HepG2 (cell line): ENCODE data around the gene TUBG2. TPM values are rescaled to one million over a fixed set of nuclear protein-coding genes. Genes with fewer than 3 reads are reported as not detected.

Source experiments
- CHD2 ChIP-seq: IDR thresholded peaks from 2 replicates; pipeline ENCODE4 v1.6.1; 2011; ENCODE audit warnings: low read depth, low read length, improper control_type of control experiment
- DR1 ChIP-seq: sonication (generic); formaldehyde crosslinking; IDR thresholded peaks from 2 replicates; pipeline ENCODE4 v1.8.0; 2021; ENCODE audit warnings: mild to moderate bottlenecking, missing genetic modification reagents, inconsistent platforms
- FOXC1 ChIP-seq: sonication (generic); formaldehyde crosslinking; IDR thresholded peaks from 2 replicates; pipeline ENCODE4 v1.8.0; 2022; ENCODE audit warnings: mild to moderate bottlenecking, missing genetic modification reagents, borderline replicate concordance
- GMEB1 ChIP-seq: sonication (generic); formaldehyde crosslinking; IDR thresholded peaks from 2 replicates; pipeline ENCODE4 v1.5.1; 2020; ENCODE audit warnings: missing genetic modification reagents, mild to moderate bottlenecking, borderline replicate concordance
- KLF11 ChIP-seq: IDR thresholded peaks from 2 replicates; pipeline ENCODE4 v1.6.1; 2016; ENCODE audit warnings: missing compliant biosample characterization
- PBX2 ChIP-seq: IDR thresholded peaks from 2 replicates; pipeline ENCODE4 v1.6.1; 2016; ENCODE audit warnings: control low read depth
- PRDM15 ChIP-seq: sonication (generic); formaldehyde crosslinking; IDR thresholded peaks from 2 replicates; pipeline ENCODE4 v1.4.0; 2020; ENCODE audit warnings: missing genetic modification reagents
- PTBP1 ChIP-seq: fragments of 200-400 bp; formaldehyde crosslinking; IDR thresholded peaks from 2 replicates; pipeline ENCODE4 v1.6.1; 2018; ENCODE audit warnings: low read length, low read depth; ENCODE audit not compliant: poor library complexity, severe bottlenecking
- SKIL ChIP-seq: sonication (generic); formaldehyde crosslinking; IDR thresholded peaks from 2 replicates; pipeline ENCODE4 v1.8.0; 2022; ENCODE audit warnings: missing genetic modification reagents, mild to moderate bottlenecking, moderate library complexity, borderline replicate concordance
- ZGPAT ChIP-seq: IDR thresholded peaks from 2 replicates; pipeline ENCODE4 v1.6.1; 2016; ENCODE audit warnings: mild to moderate bottlenecking
- ZNF121 ChIP-seq: sonication (generic); formaldehyde crosslinking; IDR thresholded peaks from 2 replicates; pipeline ENCODE4 v1.5.0; 2020; ENCODE audit warnings: mild to moderate bottlenecking, missing genetic modification reagents
- ZNF296 ChIP-seq: sonication (generic); formaldehyde crosslinking; conservative IDR thresholded peaks from 2 replicates; pipeline ENCODE4 v1.5.0; 2020; ENCODE audit warnings: mild to moderate bottlenecking, missing genetic modification reagents
- ZNF333 ChIP-seq: sonication (generic); formaldehyde crosslinking; IDR thresholded peaks from 2 replicates; pipeline ENCODE4 v1.4.0; 2020; ENCODE audit warnings: mild to moderate bottlenecking, missing genetic modification reagents, borderline replicate concordance
- ZNF484 ChIP-seq: sonication (generic); formaldehyde crosslinking; IDR thresholded peaks from 2 replicates; pipeline ENCODE4 v1.5.1; 2020; ENCODE audit warnings: mild to moderate bottlenecking, low read depth, missing genetic modification reagents, borderline replicate concordance
- ZNF770 ChIP-seq: sonication (generic); formaldehyde crosslinking; IDR thresholded peaks from 2 replicates; pipeline ENCODE4 v1.5.0; 2020; ENCODE audit warnings: mild to moderate bottlenecking, missing genetic modification reagents
- ZNF776 ChIP-seq: sonication (generic); formaldehyde crosslinking; IDR thresholded peaks from 2 replicates; pipeline ENCODE4 v1.4.0; 2020; ENCODE audit warnings: mild to moderate bottlenecking, missing genetic modification reagents
- polyA plus RNA-seq, 8 experiments: library from polyadenylated mRNA; depleted of rRNA in 3 of 8; stranded (reverse) in 7 of 8; unstranded in 1 of 8; fragments of >200 nt; fragmentation: Illumina TruSeq in 4 of 8; extraction: Trizol in 4 of 8; gene quantifications; 2 replicates each; pipeline versions ENCODE4 v1.2.1 to v1.2.3, GENCODE V29; 2011 to 2016; ENCODE audit warnings: low read depth in 4 of 8, missing spikeins in 1 of 8, mixed read lengths in 1 of 8; ENCODE audit not compliant: insufficient read depth in 1 of 8
- total RNA-seq, 5 experiments: library from RNA; depleted of rRNA; stranded (reverse); fragments of >200 nt; fragmentation: Illumina TruSeq; extraction: Trizol; gene quantifications; 2 replicates each; pipeline ENCODE4 v1.2.3, GENCODE V29; 2016; ENCODE audit warnings: low read depth in 1 of 5

The TUBG2 gene
- total and polyA plus RNA-seq, 2 of the 13 experiments (the other 11 are each of a cell fraction or from before 2014, with no cell fraction given) = 16.0 to 42.3 TPM

- TF ChIP-seq PBX2 (CRISPR knock-in tag) (no peak), SKIL (CRISPR knock-in tag) (no peak), ZNF121 (CRISPR knock-in tag) (no peak), ZNF776 (peak; percentile 85; the same call in 1 of the 2 replicates), ZGPAT (CRISPR knock-in tag) (peak; percentile 30; the same call in 1 of the 2 replicates), PRDM15 (CRISPR knock-in tag) (no peak), KLF11 (CRISPR knock-in tag) (0 out of 2 replicates have a peak, but pooled peaks have one; percentile 39), FOXC1 (CRISPR knock-in tag) (no peak), ZNF484 (CRISPR knock-in tag) (no peak), ZNF770 (peak; percentile 33; the same call in 1 of the 2 replicates), ZNF333 (CRISPR knock-in tag) (peak; percentile 76; the same call in 1 of the 2 replicates), GMEB1 (CRISPR knock-in tag) (peak; percentile 38; the same call in 1 of the 2 replicates), ZNF296 (CRISPR knock-in tag) (no peak), CHD2 (no peak), PTBP1 (no peak), DR1 (CRISPR knock-in tag) (peak; percentile 29; the same call in 1 of the 2 replicates)
Observed at GRCh38 chr17:42682722-42683403, 23.8 kb downstream of the TUBG2 start (continued).
